ENCODE results near the gene TYROBP.
A peak's percentile ranks its signal among the peaks of the same experiment; 100 is the strongest.

TYROBP gene

GRCh38 chr19:35890113-35890650 lies 17.9 kb downstream of the TYROBP start:
- in situ Hi-C loops (cut with HindIII; ENCODE audit: low pct_unique_long_range_greater_than_20kb, low sequenced_read_pairs), result no loop called here

DNA sequence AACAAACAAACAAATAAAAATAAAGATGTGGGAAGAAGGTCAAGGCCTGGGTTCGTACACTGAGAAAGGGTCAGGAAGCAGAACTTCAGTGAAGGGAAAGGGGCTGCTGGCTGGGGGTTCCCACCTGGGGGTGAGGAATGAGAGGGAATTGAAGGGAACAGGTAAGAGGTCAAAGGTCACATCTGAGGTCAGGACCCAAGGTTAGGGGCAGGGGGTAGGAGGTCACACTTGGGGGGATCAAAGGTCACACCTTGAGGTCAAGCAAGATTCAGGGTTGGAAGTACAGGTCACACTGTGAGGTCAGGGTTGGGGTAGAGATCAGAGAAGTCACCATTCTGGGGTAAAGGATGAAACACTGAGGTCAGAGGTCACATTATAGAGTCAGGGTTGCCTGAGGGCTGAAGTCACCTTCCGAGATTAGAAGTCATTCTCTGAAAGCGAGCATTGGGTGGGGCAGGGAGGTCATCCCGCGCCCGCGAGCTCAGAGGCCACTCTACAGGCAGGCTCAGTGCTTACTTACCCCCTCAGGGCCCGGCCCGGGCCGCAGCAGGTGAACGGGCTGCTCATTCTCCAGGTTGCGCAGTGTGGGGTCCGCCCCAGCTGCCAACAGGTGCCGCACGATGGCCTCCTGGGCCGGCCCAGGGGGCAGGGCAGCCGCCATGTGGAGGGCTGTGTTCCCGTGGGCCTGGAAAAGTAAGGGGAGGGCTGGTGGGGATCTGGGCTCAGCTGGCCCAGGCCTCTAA lies 18.6 kb downstream of the TYROBP start:
- no peak for DNase-seq (ENCODE audit: low read depth in 1 of 2, low spot score in 1 of 2)
- in situ Hi-C loops (cut with HindIII; ENCODE audit: low pct_unique_long_range_greater_than_20kb, low sequenced_read_pairs), result no loop called here
- no peak for TF ChIP-seq JUND (IDR thresholded peaks at IDR 0.05; ENCODE audit: low read depth)

More at GRCh38 chr19:35890113-35890650, 17.9 kb downstream of the TYROBP start:
- DNase-seq (ENCODE audit: low read depth in 1 of 2, low spot score in 1 of 2), result no peak
- TF ChIP-seq JUND (IDR thresholded peaks at IDR 0.05; ENCODE audit: low read depth), result no peak

- no peak for DNase-seq (ENCODE audit: low read depth in 1 of 2, low spot score in 1 of 2)
- TF ChIP-seq JUND (IDR thresholded peaks at IDR 0.05; ENCODE audit: low read depth), result no peak
- in situ Hi-C loops (cut with HindIII; ENCODE audit: low pct_unique_long_range_greater_than_20kb, low sequenced_read_pairs), result no loop called here
Measured at GRCh38 chr19:35888398-35888797, 19.7 kb downstream of the TYROBP start.

DNA sequence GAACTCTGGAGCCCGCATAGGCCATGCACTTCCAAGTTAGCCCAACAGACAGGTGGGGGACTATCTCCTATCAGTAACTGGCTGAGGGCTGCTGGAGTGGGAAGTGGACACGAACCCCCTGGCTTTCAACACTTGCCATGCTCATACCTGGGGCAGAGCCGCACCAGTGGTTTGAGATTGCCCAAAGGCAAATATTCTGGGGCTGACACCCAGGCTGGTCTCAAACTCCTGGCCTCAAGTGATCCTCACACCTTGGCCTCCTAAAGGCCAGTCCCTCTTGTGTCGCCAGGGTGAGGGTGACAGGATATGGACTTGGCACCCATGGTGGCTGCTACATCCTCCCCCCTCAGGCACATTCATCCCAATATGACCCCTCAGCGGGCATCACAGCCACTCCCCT lies 20.9 kb downstream of the TYROBP start:
- DNase-seq (ENCODE audit: low read depth in 1 of 2, low spot score in 1 of 2), result no peak
- in situ Hi-C loops (cut with HindIII; ENCODE audit: low pct_unique_long_range_greater_than_20kb, low sequenced_read_pairs), result no loop called here
- no peak for TF ChIP-seq JUND (IDR thresholded peaks at IDR 0.05; ENCODE audit: low read depth)

DNA sequence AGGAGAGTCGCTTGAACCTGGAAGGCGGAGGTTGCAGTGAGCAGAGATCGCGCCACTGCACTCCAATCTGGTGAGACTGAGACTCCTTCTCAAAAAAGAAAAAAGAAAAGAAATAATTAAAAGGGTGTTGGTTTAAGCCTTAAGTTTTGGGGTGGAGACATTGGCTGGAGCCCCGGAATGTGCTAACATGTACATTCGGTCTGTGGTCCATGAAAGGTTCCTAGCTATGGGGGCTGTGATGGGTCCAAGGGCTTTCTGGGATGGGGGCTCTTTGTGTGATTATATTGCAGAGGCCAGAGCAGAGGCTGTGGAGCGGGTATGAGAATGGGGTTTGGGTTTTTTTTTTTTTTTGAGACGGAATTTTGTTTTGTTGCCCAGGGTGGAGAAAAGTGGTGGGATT lies 22.2 kb downstream of the TYROBP start:
- DNase-seq (ENCODE audit: low read depth in 1 of 2, low spot score in 1 of 2), result no peak
- no peak for TF ChIP-seq JUND (IDR thresholded peaks at IDR 0.05; ENCODE audit: low read depth)
- in situ Hi-C loops (cut with HindIII; ENCODE audit: low pct_unique_long_range_greater_than_20kb, low sequenced_read_pairs), result no loop called here

DNA sequence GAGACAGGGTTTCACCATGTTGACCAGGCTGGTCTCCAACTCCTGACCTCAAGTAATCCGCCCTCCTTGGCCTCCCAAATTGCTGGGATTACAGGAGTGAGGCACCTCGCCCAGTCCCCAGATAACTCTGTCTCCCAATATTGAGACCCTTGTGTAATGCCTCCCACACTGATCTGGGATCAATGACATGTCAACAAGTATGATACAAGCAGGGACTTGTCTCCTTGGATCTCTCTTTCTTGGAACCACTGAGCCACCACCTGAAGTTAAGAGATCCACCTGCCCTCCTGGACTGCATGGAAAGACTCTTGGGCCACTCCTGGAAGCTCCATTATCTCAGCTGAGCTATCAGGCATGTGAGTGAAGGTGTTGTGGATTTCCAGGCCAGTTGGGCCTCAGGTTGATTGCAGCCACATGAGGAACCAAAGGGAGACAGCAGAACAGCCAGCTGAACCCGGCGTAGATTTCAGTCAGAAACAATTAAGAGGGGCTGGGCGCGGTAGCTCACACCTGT lies 22.8 kb downstream of the TYROBP start:
- in situ Hi-C loops (cut with HindIII; ENCODE audit: low pct_unique_long_range_greater_than_20kb, low sequenced_read_pairs), result no loop called here
- DNase-seq (ENCODE audit: low read depth in 1 of 2, low spot score in 1 of 2), result no peak
- TF ChIP-seq JUND (IDR thresholded peaks at IDR 0.05; ENCODE audit: low read depth), result no peak

- no peak for TF ChIP-seq JUND (IDR thresholded peaks at IDR 0.05; ENCODE audit: low read depth)
Measured at GRCh38 chr19:35883882-35884281, 24.2 kb downstream of the TYROBP start.

GRCh38 chr19:35882114-35882832 lies 25.8 kb downstream of the TYROBP start:
- in situ Hi-C loops (cut with HindIII; ENCODE audit: low pct_unique_long_range_greater_than_20kb, low sequenced_read_pairs), result no loop called here
- no peak for TF ChIP-seq JUND (IDR thresholded peaks at IDR 0.05; ENCODE audit: low read depth)

More at GRCh38 chr19:35883882-35884281, 24.2 kb downstream of the TYROBP start:
- no peak for DNase-seq (ENCODE audit: low read depth in 1 of 2, low spot score in 1 of 2)
- in situ Hi-C loops (cut with HindIII; ENCODE audit: low pct_unique_long_range_greater_than_20kb, low sequenced_read_pairs), result no loop called here

GRCh38 chr19:35879770-35880317 lies 28.3 kb downstream of the TYROBP start:
- DNase-seq (ENCODE audit: low read depth in 1 of 2, low spot score in 1 of 2), result peak; percentile 54 to 89
- in situ Hi-C loops (cut with HindIII; ENCODE audit: low pct_unique_long_range_greater_than_20kb, low sequenced_read_pairs), result no loop called here
- TF ChIP-seq JUND (IDR thresholded peaks at IDR 0.05; ENCODE audit: low read depth), result no peak

More at GRCh38 chr19:35882114-35882832, 25.8 kb downstream of the TYROBP start:
- peak; percentile 34 to 80 for DNase-seq (ENCODE audit: low read depth in 1 of 2, low spot score in 1 of 2)

DNA sequence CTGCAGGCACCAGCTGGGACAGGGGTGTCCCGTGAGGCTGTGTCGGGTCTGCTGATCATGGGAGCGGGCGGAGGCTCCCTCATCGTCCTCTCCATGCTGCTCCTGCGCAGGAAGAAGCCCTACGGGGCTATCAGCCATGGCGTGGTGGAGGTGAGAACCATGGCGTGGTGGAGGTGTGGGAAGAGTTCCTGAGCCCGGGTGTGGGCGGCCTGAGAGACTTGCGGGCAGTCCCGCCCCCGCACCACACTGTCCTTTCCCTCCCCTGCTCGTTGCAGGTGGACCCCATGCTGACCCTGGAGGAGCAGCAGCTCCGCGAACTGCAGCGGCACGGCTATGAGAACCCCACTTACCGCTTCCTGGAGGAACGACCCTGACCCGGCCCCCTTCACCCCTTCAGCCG lies 29.0 kb downstream of the TYROBP start:
- no peak for DNase-seq (ENCODE audit: low read depth in 1 of 2, low spot score in 1 of 2)
- no peak for TF ChIP-seq JUND (IDR thresholded peaks at IDR 0.05; ENCODE audit: low read depth)
- in situ Hi-C loops (cut with HindIII; ENCODE audit: low pct_unique_long_range_greater_than_20kb, low sequenced_read_pairs), result no loop called here

- no peak for DNase-seq (ENCODE audit: low read depth in 1 of 2, low spot score in 1 of 2)
- in situ Hi-C loops (cut with HindIII; ENCODE audit: low pct_unique_long_range_greater_than_20kb, low sequenced_read_pairs), result no loop called here
- TF ChIP-seq JUND (IDR thresholded peaks at IDR 0.05; ENCODE audit: low read depth), result no peak
Measured at GRCh38 chr19:35874392-35874930, 33.6 kb downstream of the TYROBP start.

- no peak for DNase-seq (ENCODE audit: low read depth in 1 of 2, low spot score in 1 of 2)
- in situ Hi-C loops (cut with HindIII; ENCODE audit: low pct_unique_long_range_greater_than_20kb, low sequenced_read_pairs), result no loop called here
Measured at GRCh38 chr19:35872180-35872579, 35.9 kb downstream of the TYROBP start.

More at GRCh38 chr19:35872180-35872579, 35.9 kb downstream of the TYROBP start:
- TF ChIP-seq JUND (IDR thresholded peaks at IDR 0.05; ENCODE audit: low read depth), result no peak

All from T47D (cell line).